Left lung (tissue), 14 donors: ENCODE measurements around the gene SENP3. TPM values are rescaled to one million over a fixed set of nuclear protein-coding genes. Genes with fewer than 3 reads are reported as not detected.

Experiments used
- ATAC-seq: fragments of 200-7000 bp; cut with Tn5 transposase; one replicate; pipeline ENCODE4 v1.9.1; 2020; ENCODE audit warnings: moderate library complexity
- DNase-seq, 4 donors: peaks; one replicate each; pipeline ENCODE4 v3.0.0-alpha.2; 2013 to 2020
- H3K27ac ChIP-seq, 2 donors: fragments of 200-600 bp; sonication (generic) in 1 of 2; one replicate each; pipeline versions ENCODE4 v1.5.0 to v1.8.0; 2020 to 2021
- H3K27me3 ChIP-seq, 2 donors: fragments of 200-600 bp; sonication (generic) in 1 of 2; one replicate each; pipeline versions ENCODE4 v1.5.0 to v1.8.0; 2020 to 2021
- H3K36me3 ChIP-seq, 2 donors: fragments of 200-600 bp; sonication (generic) in 1 of 2; one replicate each; pipeline versions ENCODE4 v1.5.0 to v1.8.0; 2020 to 2021
- H3K4me1 ChIP-seq, 2 donors: fragments of 200-600 bp; one replicate each; pipeline ENCODE4 v1.8.0; 2021
- H3K4me3 ChIP-seq, 2 donors: fragments of 200-600 bp; sonication (generic) in 1 of 2; one replicate each; pipeline versions ENCODE4 v1.5.0 to v1.8.0; 2020 to 2021; ENCODE audit warnings: mild to moderate bottlenecking in 1 of 2
- H3K9me3 ChIP-seq, 2 donors: fragments of 200-600 bp; sonication (generic) in 1 of 2; one replicate each; pipeline versions ENCODE4 v1.5.0 to v1.8.0; 2020 to 2021
- CTCF ChIP-seq, 2 donors: fragments of 200-600 bp; sonication (generic) in 1 of 2; IDR thresholded peaks; one replicate each; pipeline versions ENCODE4 v1.5.0 to v1.8.0; 2021; ENCODE audit warnings: antibody characterized with exemption in 2 of 2
- intact Hi-C, 2 donors: fragments of 100-400 bp; cut with DNase I; formaldehyde crosslinking; loops; one replicate each; pipeline versions ENCODE4 v1.11.2 to v1.14.2; 2022
- long read RNA-seq, 12 donors: library from polyadenylated mRNA in 2 of 12; unstranded in 2 of 12; transcript quantifications; one replicate each; pipeline ENCODE4 v2.0.0 and lab custom pipeline, GENCODE V29; 2019 to 2026
- polyA plus RNA-seq, 6 donors: library from polyadenylated mRNA; unstranded; fragments of 120-200 nt; gene quantifications; one replicate each; pipeline ENCODE4 v1.2.1, GENCODE V29; 2013; ENCODE audit not compliant: insufficient read length in 6 of 6
- total RNA-seq, 2 donors: library from RNA; stranded (reverse); fragmentation: NEBNext Ultra II Directional; extraction: Animal tissue kit (Norgen Biotek cat#: 25700); gene quantifications; one replicate each; pipeline ENCODE4 v1.2.1, GENCODE V29; 2021
- donor health status: DM: no; HTN: yes; CAD: no.
- donor health status: DM: no; HTN: no; CAD: no.

Gene SENP3
- total RNA-seq (10 to 100 TPM; 43.5 to 48.6 TPM), polyA plus RNA-seq (10 to 100 TPM; 61.9 to 72.5 (median 69.5) TPM)
- long read RNA-seq, donor 1, transcript SENP3-205 (1 exons, 527 nt) = major isoform, 121 of 151 reads
- long read RNA-seq, donor 1, partial matches to known transcripts = 26 of 151 reads
- long read RNA-seq, donor 1, other reads (novel, unspliced or antisense) = 0 of 151 reads
- long read RNA-seq, donor 2, transcript SENP3-205 (1 exons, 527 nt) = major isoform, 112 of 134 reads
- long read RNA-seq, donor 2, partial matches to known transcripts = 19 of 134 reads
- long read RNA-seq, donor 2, other reads (novel, unspliced or antisense) = 0 of 134 reads
- long read RNA-seq, donor 3, transcript SENP3-201 (11 exons, 2,611 nt) = minor isoform, 5 of 61 reads
- long read RNA-seq, donor 3, transcript SENP3-205 (1 exons, 527 nt) = major isoform, 56 of 61 reads
- long read RNA-seq, donor 3, partial matches to known transcripts = 0 of 61 reads
- long read RNA-seq, donor 3, other reads (novel, unspliced or antisense) = 0 of 61 reads
- long read RNA-seq, donor 4 = 0 reads
- long read RNA-seq, donor 5, transcript SENP3-205 (1 exons, 527 nt) = major isoform, 72 of 84 reads
- long read RNA-seq, donor 5, transcript SENP3-201 (11 exons, 2,611 nt) = minor isoform, 6 of 84 reads
- long read RNA-seq, donor 5, partial matches to known transcripts = 6 of 84 reads
- long read RNA-seq, donor 5, other reads (novel, unspliced or antisense) = 0 of 84 reads
- long read RNA-seq, donor 6, transcript SENP3-205 (1 exons, 527 nt) = major isoform, 126 of 137 reads
- long read RNA-seq, donor 6, transcript SENP3-201 (11 exons, 2,611 nt) = minor isoform, 6 of 137 reads
- long read RNA-seq, donor 6, partial matches to known transcripts = 5 of 137 reads
- long read RNA-seq, donor 6, other reads (novel, unspliced or antisense) = 0 of 137 reads
- long read RNA-seq, donor 7, transcript SENP3-205 (1 exons, 527 nt) = major isoform, 58 of 72 reads
- long read RNA-seq, donor 7, partial matches to known transcripts = 10 of 72 reads
- long read RNA-seq, donor 7, other reads (novel, unspliced or antisense) = 0 of 72 reads
- long read RNA-seq, donor 8, transcript SENP3-205 (1 exons, 527 nt) = major isoform, 74 of 102 reads
- long read RNA-seq, donor 8, partial matches to known transcripts = 23 of 102 reads
- long read RNA-seq, donor 8, other reads (novel, unspliced or antisense) = 0 of 102 reads
- long read RNA-seq, donor 9 = 0 reads
- long read RNA-seq, donor 10 = 0 reads
- long read RNA-seq, donor 11 = 0 reads
- long read RNA-seq, donor 12, transcript SENP3-205 (1 exons, 527 nt) = major isoform, 50 of 72 reads
- long read RNA-seq, donor 12, transcript SENP3-201 (11 exons, 2,611 nt) = minor isoform, 5 of 72 reads
- long read RNA-seq, donor 12, partial matches to known transcripts = 17 of 72 reads
- long read RNA-seq, donor 12, other reads (novel, unspliced or antisense) = 0 of 72 reads

GRCh38 chr17:7561589-7562207, at the start of gene SENP3:
SENP3 (plus strand) TSS chr17:7561919; CDS start chr17:7563077, 1,158 bp downstream.
- H3K9me3 ChIP-seq = no peaks in the 10 kb centered on the region
- ATAC-seq = peak; percentile 72
- H3K4me1 ChIP-seq = peaks cover 44 to 75% of the 10 kb centered on the region in 2 donors
- TF ChIP-seq CTCF (IDR thresholded peaks at IDR 0.05) = no peak
- H3K27me3 ChIP-seq = no peaks in the 10 kb centered on the region
- H3K27ac ChIP-seq = peak within 1 kb of the TSS; percentile 93 to 97
- peak; percentile 89 to 98 (median 93) for DNase-seq
- peak within 1 kb of the TSS; percentile 82 to 83 for H3K4me3 ChIP-seq
- peaks cover 0 to 45% of the 10 kb centered on the region in 2 donors for H3K36me3 ChIP-seq
- intact Hi-C loops = loop anchor here in 1 of 2 donors (5.0 kb wide), 2 partner anchors 49 to 204 kb away; partner anchors contain the start of gene TMEM95

GRCh38 chr17:7512105-7512504, 49.6 kb upstream of the SENP3 start:
- no peaks in the 10 kb centered on the region for H3K27me3 ChIP-seq
- no peak for ATAC-seq
- H3K9me3 ChIP-seq = no peaks in the 10 kb centered on the region
- peaks cover 4 to 16% of the 10 kb centered on the region in 2 donors for H3K4me1 ChIP-seq
- H3K4me3 ChIP-seq = no peak overlapping the region
- no peak for TF ChIP-seq CTCF (IDR thresholded peaks at IDR 0.05)
- peaks cover 0 to 79% of the 10 kb centered on the region in 2 donors for H3K36me3 ChIP-seq
- intact Hi-C loops = loop anchor here in 1 of 2 donors (5.0 kb wide), 1 partner anchor 50 kb away; the partner anchor contains the start of gene SENP3
- peak in 1 of 4 donors; percentile 76 for DNase-seq
- no peak overlapping the region for H3K27ac ChIP-seq

- Histone ChIP-seq H3K4me3 (no peak overlapping the region), H3K27ac (no peak overlapping the region), H3K9me3 (no peaks in the 10 kb centered on the region), H3K36me3 (peaks cover 0 to 70% of the 10 kb centered on the region in 2 donors), H3K4me1 (peaks cover 4 to 16% of the 10 kb centered on the region in 2 donors), H3K27me3 (no peaks in the 10 kb centered on the region)
- TF ChIP-seq CTCF (IDR thresholded peaks at IDR 0.05) = no peak
- intact Hi-C loops = loop anchor here in 1 of 2 donors (5.0 kb wide), 1 partner anchor 49 kb away; the partner anchor contains the start of gene SENP3
- DNase-seq (no peak), ATAC-seq (no peak)
These were observed 48.7 kb upstream of the SENP3 start for GRCh38 chr17:7512824-7513540.
